Suppressor macrophage treated with lipopolysaccharide for 4 hours (primary cell): ENCODE measurements around the gene TCEA2.

Experiments used
- DNase-seq: peaks from one replicate; pipeline ENCODE4 v3.0.0-alpha.2; 2020

Gene TCEA2

GRCh38 chr20:64035933-64036345 lies 27.1 kb upstream of the TCEA2 start, which contains the start of gene C20orf204:
TSS of gene C20orf204 (plus strand) at chr20:64036182. CDS start at chr20:64036324, 142 bp downstream.
- DNase-seq: no peak

- DNase-seq: no peak
Measured at GRCh38 chr20:64036346-64037198, 26.4 kb upstream of the TCEA2 start.

DNA sequence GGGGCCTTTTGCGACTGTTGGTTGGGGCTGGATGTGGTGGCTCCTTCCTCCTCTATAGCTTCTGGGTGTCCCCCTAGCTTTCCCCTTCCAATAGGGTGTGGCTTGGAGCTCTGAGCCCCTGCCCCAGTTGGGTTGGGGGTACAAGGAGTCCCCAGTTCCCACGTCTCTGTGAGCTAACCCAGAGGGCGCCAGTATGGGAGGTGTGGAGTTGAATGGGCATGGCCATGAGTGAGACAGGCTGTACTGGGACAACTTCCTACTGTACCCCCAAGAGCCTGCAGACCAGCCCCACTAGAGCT lies 25.9 kb upstream of the TCEA2 start:
- no peak for DNase-seq

DNA sequence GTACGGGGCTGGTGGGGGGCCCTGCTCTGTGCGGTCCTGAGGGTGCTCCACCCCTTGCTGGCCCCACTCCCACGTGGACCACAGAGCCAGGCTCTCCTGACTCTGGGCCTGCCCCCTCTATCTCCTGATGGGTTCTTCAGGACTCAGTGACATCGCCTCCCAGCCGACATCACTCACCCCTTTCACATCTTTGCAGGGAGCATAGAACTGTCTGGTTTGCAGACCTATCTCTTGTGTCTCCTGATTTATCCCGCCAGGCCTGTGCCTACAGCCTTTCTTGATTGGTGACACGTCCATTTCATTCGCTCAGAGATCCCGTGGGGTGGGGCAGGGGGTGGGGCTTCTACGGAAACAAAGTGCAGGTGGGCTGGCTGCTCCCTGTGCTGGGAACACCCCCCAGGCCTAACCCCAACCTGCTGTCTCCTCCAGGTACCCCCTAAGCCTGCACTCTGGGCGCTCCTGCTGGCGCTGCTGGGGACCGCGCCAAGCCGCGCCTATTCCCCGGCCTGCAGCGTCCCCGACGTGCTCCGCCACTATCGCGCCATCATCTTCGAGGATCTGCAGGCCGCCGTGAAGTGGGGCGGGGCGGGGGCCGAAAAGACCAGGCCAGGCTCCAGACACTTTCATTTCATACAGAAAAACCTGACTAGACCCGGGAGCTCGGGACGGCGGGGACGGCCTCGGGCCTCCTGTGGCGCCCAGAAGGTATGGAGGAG lies 25.3 kb upstream of the TCEA2 start:
- DNase-seq: no peak

- no peak for DNase-seq
Measured at GRCh38 chr20:64038224-64038564, 24.8 kb upstream of the TCEA2 start.

- DNase-seq: peak; percentile 75
Measured at GRCh38 chr20:64038565-64039292, 24.3 kb upstream of the TCEA2 start.

DNA sequence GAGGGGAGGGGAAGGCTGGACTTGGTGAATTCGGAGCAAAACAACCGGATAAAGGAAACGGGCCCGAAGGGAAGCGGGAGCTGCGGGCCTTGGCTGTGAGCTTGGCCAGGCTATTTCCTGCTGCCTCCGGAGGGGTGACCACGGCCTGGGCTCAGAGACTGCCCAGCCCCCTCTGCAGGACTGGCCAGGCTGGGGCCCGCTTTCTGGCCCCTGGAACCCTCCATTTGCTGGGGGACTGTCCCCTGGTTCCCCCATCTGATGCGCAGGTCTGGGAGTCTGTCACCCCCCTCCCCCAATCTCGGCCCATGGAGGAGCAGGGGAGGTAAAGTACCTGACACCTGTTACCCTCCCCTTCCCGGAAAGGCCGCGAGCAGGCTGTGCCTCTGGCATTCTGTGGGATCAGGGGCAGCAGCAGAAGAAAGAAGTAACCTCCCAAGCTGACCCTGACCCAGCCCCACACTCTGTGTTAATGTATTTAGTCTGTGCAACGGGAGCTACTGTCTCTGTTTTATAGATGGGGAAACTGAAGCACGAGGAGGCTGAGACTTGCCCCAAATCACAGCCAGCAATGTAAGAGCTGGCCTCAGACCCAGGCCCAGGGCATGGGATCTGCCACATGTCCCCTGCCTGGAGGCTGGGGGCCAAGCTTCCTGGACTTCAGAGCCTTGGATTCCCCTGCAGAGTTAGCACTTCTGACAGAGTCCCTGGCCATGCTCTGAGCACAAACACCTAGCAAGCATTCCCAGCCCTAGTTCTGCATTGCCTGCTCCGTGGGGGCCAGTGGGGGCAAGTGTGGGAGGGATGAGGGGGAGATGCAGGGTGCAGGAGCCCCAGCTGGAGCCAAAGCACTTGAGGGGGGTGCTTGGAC lies 23.5 kb upstream of the TCEA2 start:
- no peak for DNase-seq

DNA sequence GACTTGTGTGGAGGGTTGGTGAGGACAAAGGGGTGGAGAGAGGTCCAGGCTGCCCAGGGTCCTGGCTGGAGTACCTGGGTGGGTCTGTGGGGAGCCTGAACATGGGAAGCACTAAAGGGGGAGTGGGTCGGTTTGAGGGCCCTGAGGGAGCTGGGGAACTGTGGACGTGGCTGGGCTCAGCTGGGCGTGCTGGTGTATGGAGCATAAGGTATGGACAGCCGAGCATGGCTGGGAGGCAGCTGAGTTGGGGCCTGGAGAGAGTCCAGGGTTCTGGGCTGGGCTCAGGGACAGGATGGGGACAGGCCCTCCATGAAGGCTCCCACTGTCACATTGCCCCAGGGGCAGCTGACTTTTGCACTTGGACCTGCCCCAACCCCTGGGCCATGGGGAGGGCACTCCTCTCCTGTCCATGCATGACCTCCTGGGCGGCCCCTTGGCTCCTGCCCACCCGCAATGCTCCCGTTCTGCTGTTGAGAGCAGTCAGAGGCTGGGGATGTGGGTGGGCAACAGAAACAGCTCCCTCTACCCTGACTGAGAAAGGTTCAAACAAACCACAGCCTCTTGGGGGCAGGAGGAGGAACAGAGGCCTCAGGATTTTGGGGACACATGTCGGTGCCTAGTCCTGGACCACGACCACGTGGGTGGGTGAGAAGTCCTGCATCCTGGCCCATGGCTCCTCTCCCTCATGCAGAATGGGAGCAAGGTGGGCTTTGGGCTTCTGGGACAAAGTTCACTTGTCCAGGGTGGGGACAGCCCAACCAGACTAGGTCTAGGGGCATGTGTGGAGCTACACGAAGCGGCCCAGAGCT lies 22.6 kb upstream of the TCEA2 start:
- DNase-seq: no peak

GRCh38 chr20:64041040-64041780 lies 21.8 kb upstream of the TCEA2 start:
- DNase-seq: no peak

GRCh38 chr20:64041781-64042053 lies 21.3 kb upstream of the TCEA2 start:
- no peak for DNase-seq

- peak; percentile 21 for DNase-seq
Measured at GRCh38 chr20:64042054-64042781, 20.8 kb upstream of the TCEA2 start.

- no peak for DNase-seq
Measured at GRCh38 chr20:64043768-64044167, 19.2 kb upstream of the TCEA2 start.

GRCh38 chr20:64044484-64045247 lies 18.3 kb upstream of the TCEA2 start:
- no peak for DNase-seq

GRCh38 chr20:64045346-64046011 lies 17.5 kb upstream of the TCEA2 start:
- DNase-seq: no peak

DNA sequence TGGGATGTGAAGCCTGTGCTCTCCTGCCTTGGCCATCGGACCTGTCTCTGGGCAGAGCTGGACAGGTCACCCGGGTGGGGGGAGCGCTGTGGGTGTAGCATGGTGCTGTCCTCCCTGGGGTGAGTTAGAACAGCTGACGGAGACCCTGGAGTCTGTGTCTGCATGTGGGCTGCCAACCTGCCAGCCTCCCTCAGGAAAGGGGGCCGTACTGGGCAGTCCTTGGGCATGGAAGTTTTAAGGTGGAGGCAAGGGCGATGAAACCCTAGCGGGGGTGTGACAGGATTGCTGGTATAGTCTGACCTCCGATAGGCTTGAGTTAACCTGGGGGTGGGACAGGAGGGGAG lies 16.0 kb upstream of the TCEA2 start:
- DNase-seq: no peak

GRCh38 chr20:64047968-64048401 lies 15.0 kb upstream of the TCEA2 start:
- no peak for DNase-seq

DNA sequence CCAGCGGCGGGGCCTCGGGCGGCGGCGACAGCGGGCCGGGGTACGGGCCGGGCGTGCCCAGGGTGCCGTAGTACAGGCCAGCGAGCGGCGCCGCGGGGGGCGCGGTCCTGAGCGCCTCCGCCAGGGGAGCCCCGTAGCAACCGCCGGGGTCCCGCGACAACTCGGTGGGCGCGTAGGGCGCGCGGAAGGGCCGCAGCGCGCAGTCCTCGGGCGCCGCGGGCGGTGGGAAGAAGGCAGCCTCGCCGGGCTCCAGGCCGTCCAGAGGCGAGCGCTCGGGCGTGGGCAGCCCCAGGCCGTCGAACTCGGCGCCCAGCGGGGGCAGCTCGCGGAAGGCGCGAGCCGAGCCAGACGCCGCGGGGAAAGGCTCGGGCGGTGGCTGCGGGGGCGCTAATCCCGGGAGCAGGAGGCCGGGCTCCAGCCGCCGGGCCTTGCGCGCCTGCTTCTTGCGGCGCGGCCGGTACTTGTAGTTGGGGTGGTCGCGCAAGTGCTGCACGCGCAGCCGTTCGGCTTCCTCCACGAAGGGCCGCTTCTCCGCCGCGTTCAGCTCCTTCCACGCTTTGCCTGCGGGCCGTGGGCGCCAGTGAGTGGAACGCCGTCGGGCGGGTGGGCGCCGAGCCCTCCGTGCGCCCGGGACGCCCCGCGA lies 14.5 kb upstream of the TCEA2 start:
- no peak for DNase-seq

GRCh38 chr20:64049060-64049877 lies 13.7 kb upstream of the TCEA2 start, which contains the start of gene SOX18:
TSS of gene SOX18 (minus strand) at chr20:64049639. CDS start at chr20:64049516, 123 bp downstream.
- DNase-seq: peak; percentile 20
